ENCODE results near the gene BAG5. TPM values are rescaled to one million over a fixed set of nuclear protein-coding genes. Genes with fewer than 3 reads are reported as not detected.

BAG5 gene
- total RNA-seq, 1 donor: 30.8 TPM

GRCh38 chr14:103555559-103556337 lies 6.7 kb downstream of the BAG5 start:
- H3K79me2 ChIP-seq (ENCODE audit: insufficient read depth, low read length): peaks cover 58% of the 10 kb centered on the region
- H3K27ac ChIP-seq (ENCODE audit: low read depth, low read length): no peak overlapping the region
- TF ChIP-seq CTCF (IDR thresholded peaks at IDR 0.05; ENCODE audit: extremely low read depth, low read depth, low read length): no peak
- peaks cover 53% of the 10 kb centered on the region for H4K20me1 ChIP-seq (ENCODE audit: insufficient read depth, low read length)
- no peaks in the 10 kb centered on the region for H3K27me3 ChIP-seq (ENCODE audit: insufficient read depth, low read length)
- DNase-seq (ENCODE audit: insufficient read length, low spot score, missing footprints): no peak
- H3K9me3 ChIP-seq (ENCODE audit: low read depth, low read length): no peaks in the 10 kb centered on the region
- H3K36me3 ChIP-seq (ENCODE audit: insufficient read depth, low read length): peaks cover 33% of the 10 kb centered on the region
- no peak overlapping the region for H3K4me3 ChIP-seq (ENCODE audit: insufficient read depth, low read length)
- no peak overlapping the region for H2AFZ ChIP-seq (ENCODE audit: low read length)
- H3K4me1 ChIP-seq (ENCODE audit: insufficient read depth, low read length): peaks cover 33% of the 10 kb centered on the region
- H3K4me2 ChIP-seq (ENCODE audit: insufficient read depth, low read length): no peak overlapping the region

GRCh38 chr14:103552846-103553210 lies 9.6 kb downstream of the BAG5 start:
- H3K9me3 ChIP-seq (ENCODE audit: low read depth, low read length): no peaks in the 10 kb centered on the region
- no peak for TF ChIP-seq CTCF (IDR thresholded peaks at IDR 0.05; ENCODE audit: extremely low read depth, low read depth, low read length)
- H2AFZ ChIP-seq (ENCODE audit: low read length): no peak overlapping the region
- peak overlapping the region; percentile 52 for H3K4me2 ChIP-seq (ENCODE audit: insufficient read depth, low read length)
- no peak overlapping the region for H3K4me3 ChIP-seq (ENCODE audit: insufficient read depth, low read length)
- H4K20me1 ChIP-seq (ENCODE audit: insufficient read depth, low read length): peaks cover 34% of the 10 kb centered on the region
- DNase-seq (ENCODE audit: insufficient read length, low spot score, missing footprints): no peak
- peaks cover 5% of the 10 kb centered on the region for H3K36me3 ChIP-seq (ENCODE audit: insufficient read depth, low read length)
- peaks cover 33% of the 10 kb centered on the region for H3K79me2 ChIP-seq (ENCODE audit: insufficient read depth, low read length)
- no peaks in the 10 kb centered on the region for H3K27me3 ChIP-seq (ENCODE audit: insufficient read depth, low read length)
- H3K27ac ChIP-seq (ENCODE audit: low read depth, low read length): peak overlapping the region; percentile 51
- peaks cover 23% of the 10 kb centered on the region for H3K4me1 ChIP-seq (ENCODE audit: insufficient read depth, low read length)

- DNase-seq (ENCODE audit: insufficient read length, low spot score, missing footprints): peak; percentile 96
- Histone ChIP-seq H3K79me2 (ENCODE audit: insufficient read depth, low read length) (peaks cover 27% of the 10 kb centered on the region), H3K36me3 (ENCODE audit: insufficient read depth, low read length) (peaks cover 3% of the 10 kb centered on the region), H3K27me3 (ENCODE audit: insufficient read depth, low read length) (no peaks in the 10 kb centered on the region), H3K27ac (ENCODE audit: low read depth, low read length) (peak overlapping the region; percentile 51), H3K4me1 (ENCODE audit: insufficient read depth, low read length) (peaks cover 18% of the 10 kb centered on the region), H3K4me2 (ENCODE audit: insufficient read depth, low read length) (peak overlapping the region; percentile 52), H2AFZ (ENCODE audit: low read length) (peak overlapping the region; percentile 58), H3K9me3 (ENCODE audit: low read depth, low read length) (no peaks in the 10 kb centered on the region), H3K4me3 (ENCODE audit: insufficient read depth, low read length) (peak overlapping the region; percentile 22), H4K20me1 (ENCODE audit: insufficient read depth, low read length) (peaks cover 31% of the 10 kb centered on the region)
- no peak for TF ChIP-seq CTCF (IDR thresholded peaks at IDR 0.05; ENCODE audit: extremely low read depth, low read depth, low read length)
Observed at GRCh38 chr14:103552011-103552845, 10.2 kb downstream of the BAG5 start.

- no peaks in the 10 kb centered on the region for H3K9me3 ChIP-seq (ENCODE audit: low read depth, low read length)
- no peaks in the 10 kb centered on the region for H3K27me3 ChIP-seq (ENCODE audit: insufficient read depth, low read length)
- peaks cover 36% of the 10 kb centered on the region for H4K20me1 ChIP-seq (ENCODE audit: insufficient read depth, low read length)
- peak; percentile 80 for DNase-seq (ENCODE audit: insufficient read length, low spot score, missing footprints)
- H2AFZ ChIP-seq (ENCODE audit: low read length): no peak overlapping the region
- H3K36me3 ChIP-seq (ENCODE audit: insufficient read depth, low read length): no peaks in the 10 kb centered on the region
- H3K4me2 ChIP-seq (ENCODE audit: insufficient read depth, low read length): peak overlapping the region; percentile 52
- H3K27ac ChIP-seq (ENCODE audit: low read depth, low read length): peak overlapping the region; percentile 51
- peaks cover 21% of the 10 kb centered on the region for H3K79me2 ChIP-seq (ENCODE audit: insufficient read depth, low read length)
- H3K4me1 ChIP-seq (ENCODE audit: insufficient read depth, low read length): peaks cover 16% of the 10 kb centered on the region
- TF ChIP-seq CTCF (IDR thresholded peaks at IDR 0.05; ENCODE audit: extremely low read depth, low read depth, low read length): no peak
- no peak overlapping the region for H3K4me3 ChIP-seq (ENCODE audit: insufficient read depth, low read length)
Observed at GRCh38 chr14:103551338-103551762, 11.1 kb downstream of the BAG5 start.

Data from osteoblast (primary cell).